Kidney epithelial cell (primary cell): ENCODE measurements around the gene CACTIN. TPM values are rescaled to one million over a fixed set of nuclear protein-coding genes. Genes with fewer than 3 reads are reported as not detected.

Experiments used
- DNase-seq: peaks from one replicate; pipeline ENCODE4 v3.0.0-alpha.2; 2010; ENCODE audit warnings: low read depth
- H3K27me3 ChIP-seq: 2 replicates; pipeline ENCODE4 v1.6.0; 2011; ENCODE audit warnings: low read length; ENCODE audit not compliant: control insufficient read depth, insufficient read depth
- H3K36me3 ChIP-seq: 2 replicates; pipeline ENCODE4 v1.5.1; 2011; ENCODE audit warnings: low read length; ENCODE audit not compliant: control insufficient read depth, insufficient read depth
- H3K4me3 ChIP-seq: 2 replicates; pipeline ENCODE4 v1.5.1; 2011; ENCODE audit warnings: low read depth, mild to moderate bottlenecking, control low read depth, low read length
- CTCF ChIP-seq: IDR thresholded peaks from 2 replicates; pipeline ENCODE4 v1.5.1; 2011; ENCODE audit warnings: mild to moderate bottlenecking, moderate library complexity, low read length, control low read depth, inconsistent platforms; ENCODE audit not compliant: insufficient read depth, poor library complexity, severe bottlenecking
- total RNA-seq: library from RNA; depleted of rRNA; stranded (reverse); fragments of >200 nt; gene quantifications from 2 replicates; pipeline ENCODE4 v1.2.3, GENCODE V29; 2015

The CACTIN gene
- total RNA-seq, 1 donor from 2014 or later: 46.6 TPM

- H3K27me3 ChIP-seq: no peaks in the 10 kb centered on the region
- H3K4me3 ChIP-seq: peak overlapping the region; percentile 45
- DNase-seq: no peak
- no peaks in the 10 kb centered on the region for H3K36me3 ChIP-seq
- TF ChIP-seq CTCF: no peak
Measured at GRCh38 chr19:3607303-3608078, 19.1 kb downstream of the CACTIN start.

- no peak for TF ChIP-seq CTCF
- peak within 1 kb of the TSS; percentile 45 for H3K4me3 ChIP-seq
- no peaks in the 10 kb centered on the region for H3K36me3 ChIP-seq
- H3K27me3 ChIP-seq: no peaks in the 10 kb centered on the region
- DNase-seq: no peak
Measured at GRCh38 chr19:3606690-3607289, 19.8 kb downstream of the CACTIN start, which contains the start of gene TBXA2R. Gene TBXA2R (minus strand): TSS chr19:3606875. CDS start chr19:3600634, 6,241 bp downstream.

- TF ChIP-seq CTCF: no peak
- DNase-seq: no peak
- no peaks in the 10 kb centered on the region for H3K27me3 ChIP-seq
- no peaks in the 10 kb centered on the region for H3K36me3 ChIP-seq
- H3K4me3 ChIP-seq: peak overlapping the region; percentile 45
Measured at GRCh38 chr19:3606174-3606689, 20.4 kb downstream of the CACTIN start.

GRCh38 chr19:3605770-3606169, 20.8 kb downstream of the CACTIN start:
- TF ChIP-seq CTCF: no peak
- H3K4me3 ChIP-seq: no peak overlapping the region
- H3K36me3 ChIP-seq: no peaks in the 10 kb centered on the region
- no peaks in the 10 kb centered on the region for H3K27me3 ChIP-seq
- no peak for DNase-seq

- DNase-seq: no peak
- TF ChIP-seq CTCF: no peak
- H3K27me3 ChIP-seq: no peaks in the 10 kb centered on the region
- no peak overlapping the region for H3K4me3 ChIP-seq
- no peaks in the 10 kb centered on the region for H3K36me3 ChIP-seq
Measured at GRCh38 chr19:3605361-3605760, 21.2 kb downstream of the CACTIN start.
